GM18520 (cell line): ENCODE results near the gene NTHL1.
"Not testable (repeated sequence)": the region's sequence is repeated elsewhere in the genome, so short reads cannot be mapped to it uniquely, and the experiment has no call there.

Experiments used
- ATAC-seq: cut with Tn5 transposase; IDR thresholded peaks from one replicate; pipeline ENCODE4 v1.9.1; 2021; ENCODE audit not compliant: unreplicated experiment

NTHL1 gene

DNA sequence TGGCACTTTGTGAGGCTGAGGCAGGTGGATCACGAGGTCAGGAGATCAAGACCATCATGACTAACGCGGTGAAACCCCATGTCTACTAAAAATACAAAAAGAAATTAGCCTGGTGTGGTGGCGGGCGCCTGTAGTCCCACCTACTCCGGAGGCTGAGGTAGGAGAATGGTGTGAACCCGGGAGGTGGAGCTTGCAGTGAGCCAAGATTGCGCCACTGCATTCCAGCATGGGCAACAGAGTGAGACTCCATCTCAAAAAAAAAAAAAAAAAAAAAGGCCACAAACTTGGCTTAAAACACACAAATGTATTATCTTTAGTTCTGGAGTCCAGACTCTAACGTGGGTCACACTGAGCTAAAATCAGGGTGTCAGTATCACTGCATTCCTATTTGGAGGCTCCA is 35.9 kb downstream of the NTHL1 start:
- ATAC-seq: not testable (repeated sequence)

DNA sequence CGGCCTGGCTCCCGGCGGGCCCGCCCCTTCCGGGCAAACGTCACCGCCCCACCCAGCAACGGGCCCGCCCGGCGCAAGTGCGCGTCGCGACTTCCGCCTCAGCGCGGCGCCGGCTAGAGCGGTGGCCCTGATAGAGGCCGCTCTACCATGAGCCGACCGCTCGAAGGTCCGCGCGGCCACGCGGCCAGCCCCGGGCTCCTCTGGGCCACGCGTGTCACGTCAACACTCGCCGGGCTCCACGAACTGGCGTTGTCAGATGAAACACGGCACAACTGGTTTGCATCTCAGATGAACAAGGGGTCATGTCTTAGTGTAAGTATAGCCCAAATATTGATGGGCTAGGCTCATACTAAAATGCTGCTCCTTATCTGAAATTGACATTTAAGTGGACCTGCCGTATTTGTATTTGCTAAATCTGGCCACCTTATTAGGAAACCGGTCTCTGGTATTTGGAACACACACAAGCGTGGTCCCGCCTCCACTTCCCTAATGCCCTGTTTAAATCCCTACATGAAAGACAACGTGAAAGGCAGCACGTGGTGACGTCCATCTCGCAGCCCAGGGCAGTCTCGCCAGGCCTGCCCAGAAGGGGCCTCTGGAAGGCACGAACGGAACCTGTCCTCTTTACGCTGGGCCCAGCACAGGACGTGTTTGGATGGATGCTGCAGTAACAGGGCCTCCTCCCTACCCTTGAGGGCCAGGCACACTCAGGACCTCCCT is 37.7 kb downstream of the NTHL1 start, which contains the start of gene ZNF598:
Gene ZNF598, minus strand, starts transcription at position 31 of the 720 bp plus-strand sequence.
- peak; percentile 71 for ATAC-seq

DNA sequence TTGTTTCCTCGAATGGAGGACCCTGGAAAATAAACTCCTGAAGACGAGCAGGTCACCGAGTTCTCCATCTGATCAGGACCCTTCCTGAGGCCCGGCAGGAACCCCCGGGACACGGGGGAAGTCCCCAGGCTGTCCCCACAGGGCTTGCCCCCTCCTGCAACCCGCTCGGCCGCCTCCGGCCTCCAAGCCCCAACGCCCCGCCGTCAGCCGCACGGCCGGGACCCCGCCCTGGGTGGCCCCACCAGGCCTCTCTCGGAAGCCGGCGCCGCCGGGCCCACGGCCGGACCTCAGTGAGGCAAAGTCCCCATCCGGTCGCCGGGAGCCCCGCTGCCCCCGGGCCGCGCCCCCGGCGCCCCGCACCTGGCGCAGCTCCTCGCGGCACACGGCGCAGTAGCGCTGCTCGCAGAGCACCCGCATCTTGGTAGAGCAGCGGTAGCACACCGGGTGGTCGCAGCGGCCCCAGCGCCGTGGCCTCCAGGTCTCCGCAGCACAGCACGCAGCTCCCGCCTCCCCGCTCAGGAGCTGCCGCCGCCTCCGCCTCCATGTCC is 38.4 kb downstream of the NTHL1 start:
- ATAC-seq: peak; percentile 31

DNA sequence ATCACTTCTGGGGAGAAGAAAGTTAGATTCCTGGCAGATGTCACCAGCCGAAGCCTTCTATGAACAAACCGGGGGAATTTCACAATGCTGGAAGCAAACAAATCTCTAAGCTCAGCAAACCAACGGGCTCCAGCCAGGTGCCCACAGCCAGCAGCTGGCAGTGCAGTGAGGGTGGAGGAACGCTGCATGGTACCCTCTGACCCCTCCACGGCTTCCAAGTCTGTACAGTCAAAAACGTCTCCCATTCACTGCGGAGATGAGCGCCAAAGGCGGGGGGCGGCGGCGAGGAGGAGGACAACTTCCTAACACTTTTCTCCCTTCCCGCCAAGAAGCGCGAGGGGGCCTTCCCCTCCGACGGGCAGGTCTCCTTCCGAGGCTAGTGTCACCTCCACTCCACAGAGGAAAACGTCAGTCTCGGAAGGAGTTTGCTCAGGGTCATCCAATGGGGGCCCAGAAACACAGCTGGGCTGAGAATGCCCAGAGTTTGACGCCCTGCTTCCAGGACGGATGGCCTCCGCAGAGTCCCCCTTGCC is 38.9 kb downstream of the NTHL1 start:
- ATAC-seq: no peak

DNA sequence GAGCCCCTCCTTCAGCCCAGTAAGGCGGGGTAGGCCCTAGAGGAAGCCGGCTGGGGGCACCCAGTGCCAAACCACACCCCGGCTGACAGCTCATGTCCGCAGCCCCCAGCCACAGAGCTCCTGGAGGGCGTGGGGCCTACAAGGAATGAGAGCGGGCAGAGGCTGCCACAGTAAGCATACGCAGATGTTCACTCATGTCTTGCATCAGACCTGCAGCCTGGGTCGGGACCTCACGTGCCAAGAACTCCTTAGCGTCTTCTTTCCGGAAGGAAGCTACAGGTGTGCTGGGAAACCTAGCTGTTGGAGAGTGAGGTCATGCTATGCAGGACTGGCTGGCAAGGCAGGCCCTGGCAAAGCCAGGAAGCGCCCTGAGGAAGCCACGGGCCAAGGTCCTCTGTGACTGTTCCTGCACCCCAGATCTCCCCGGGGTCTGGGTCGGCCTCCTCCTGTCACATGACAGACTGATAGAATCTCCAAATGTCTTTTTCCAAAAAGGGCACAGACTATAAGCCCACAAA is 39.6 kb downstream of the NTHL1 start:
- no peak for ATAC-seq

DNA sequence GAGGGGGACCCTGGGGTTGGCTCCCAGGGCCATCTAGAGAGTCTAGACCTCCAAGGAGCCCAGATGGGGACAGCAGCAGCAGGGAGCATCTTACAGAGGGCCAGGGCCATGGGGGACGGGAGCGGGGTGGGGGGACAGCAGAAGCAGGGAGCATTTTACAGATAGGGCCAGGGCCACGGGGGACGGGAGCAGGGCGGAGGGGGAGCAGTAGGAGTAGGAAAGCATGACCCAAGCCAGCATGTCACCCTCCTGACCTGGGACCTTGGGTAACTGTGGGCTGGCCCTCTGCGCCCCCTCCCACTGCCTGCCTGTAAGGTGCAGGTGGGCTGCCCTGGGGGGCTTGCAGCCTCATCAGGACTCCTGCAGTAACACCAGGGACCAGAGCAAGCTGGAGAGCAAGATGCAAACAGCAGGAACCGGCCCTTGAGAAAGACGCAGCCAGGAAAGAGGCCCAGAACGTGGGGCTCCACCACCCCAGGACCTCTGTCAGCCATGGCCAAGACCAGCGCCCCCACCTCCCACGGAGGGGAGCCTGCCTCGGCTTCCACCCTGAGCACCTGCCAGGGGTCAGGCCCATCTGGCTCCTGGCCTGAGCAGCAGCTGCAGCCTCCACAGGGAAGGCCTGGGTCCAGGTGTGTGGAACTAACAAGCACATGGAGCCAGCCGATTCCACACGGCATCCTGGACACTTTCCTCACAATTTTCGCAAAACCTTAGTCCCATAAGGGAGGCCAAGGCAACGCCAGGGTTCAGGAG is 40.4 kb downstream of the NTHL1 start:
- no peak for ATAC-seq

DNA sequence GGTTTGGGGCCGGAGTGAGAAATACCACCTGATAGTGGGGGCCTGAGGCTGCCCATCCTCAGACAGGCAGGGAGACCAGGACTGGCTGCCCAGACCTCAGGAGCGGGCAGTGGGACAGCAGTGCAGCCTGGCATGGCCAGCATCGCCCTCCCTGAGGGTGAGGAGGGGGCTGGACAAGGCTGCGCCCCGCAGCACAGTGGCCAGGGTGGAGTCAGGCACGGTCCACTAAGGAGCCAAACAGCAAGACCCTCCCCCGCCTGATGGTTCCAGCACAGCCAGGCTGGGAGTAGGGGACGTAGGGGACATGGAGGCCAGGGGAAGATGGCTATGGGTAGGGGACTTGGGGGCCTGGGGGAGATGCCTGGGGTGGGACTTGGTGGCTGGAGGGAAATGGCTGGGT is 41.3 kb downstream of the NTHL1 start:
- no peak for ATAC-seq

DNA sequence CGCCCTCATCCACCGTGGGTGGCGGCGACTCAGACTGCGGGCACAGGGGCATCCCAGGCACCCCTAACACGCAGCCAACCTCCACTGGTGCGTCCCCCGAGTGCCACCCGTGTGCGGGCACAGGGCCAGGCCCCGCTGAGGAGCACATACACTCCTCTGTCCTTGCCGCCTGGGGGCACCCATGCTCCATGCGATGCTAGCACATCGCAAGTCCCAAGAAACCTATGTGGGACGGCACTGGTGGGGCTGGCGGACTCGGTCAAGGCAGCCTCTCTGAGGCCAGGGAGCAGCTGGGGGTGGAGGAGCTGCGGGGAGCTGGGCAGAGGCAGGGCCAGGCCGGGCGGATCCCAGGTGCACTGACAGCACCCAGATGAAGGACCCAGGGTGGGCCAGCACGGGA is 42.0 kb downstream of the NTHL1 start:
- ATAC-seq: no peak

DNA sequence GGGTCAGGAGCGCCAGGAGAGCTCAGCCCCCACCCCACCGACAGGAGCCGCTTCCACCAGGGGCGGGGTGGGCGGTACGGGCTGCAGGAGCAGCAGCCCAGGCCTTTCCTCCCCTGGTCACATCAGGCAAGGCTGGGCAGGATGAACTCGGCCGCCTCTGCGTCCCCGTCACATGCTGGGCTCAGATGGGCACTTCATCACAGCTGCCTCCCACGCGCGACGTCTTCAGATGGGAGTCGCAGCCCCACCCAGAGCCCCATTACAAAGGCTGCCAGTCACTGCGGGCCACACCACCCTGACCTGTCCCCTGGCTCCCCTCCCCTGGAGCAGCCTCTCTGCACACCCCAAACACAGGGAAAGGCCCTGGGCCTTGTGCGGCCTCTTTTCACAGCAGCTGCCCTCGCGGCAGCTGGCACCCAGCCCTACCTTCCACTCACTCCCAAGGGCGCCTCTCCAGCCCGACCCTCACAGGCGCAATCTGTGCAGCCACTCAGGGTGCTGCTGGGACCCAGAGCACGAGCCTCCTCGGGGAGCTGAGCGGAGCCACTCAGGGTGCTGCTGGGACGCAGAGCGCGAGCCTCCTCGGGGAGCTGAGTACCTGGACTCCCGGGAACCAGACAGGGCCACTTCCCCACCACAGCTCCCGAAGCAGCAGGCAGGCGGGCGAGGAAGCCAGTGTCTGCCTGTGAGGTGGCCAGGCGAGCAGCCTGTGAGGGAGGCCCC is 42.7 kb downstream of the NTHL1 start:
- no peak for ATAC-seq

DNA sequence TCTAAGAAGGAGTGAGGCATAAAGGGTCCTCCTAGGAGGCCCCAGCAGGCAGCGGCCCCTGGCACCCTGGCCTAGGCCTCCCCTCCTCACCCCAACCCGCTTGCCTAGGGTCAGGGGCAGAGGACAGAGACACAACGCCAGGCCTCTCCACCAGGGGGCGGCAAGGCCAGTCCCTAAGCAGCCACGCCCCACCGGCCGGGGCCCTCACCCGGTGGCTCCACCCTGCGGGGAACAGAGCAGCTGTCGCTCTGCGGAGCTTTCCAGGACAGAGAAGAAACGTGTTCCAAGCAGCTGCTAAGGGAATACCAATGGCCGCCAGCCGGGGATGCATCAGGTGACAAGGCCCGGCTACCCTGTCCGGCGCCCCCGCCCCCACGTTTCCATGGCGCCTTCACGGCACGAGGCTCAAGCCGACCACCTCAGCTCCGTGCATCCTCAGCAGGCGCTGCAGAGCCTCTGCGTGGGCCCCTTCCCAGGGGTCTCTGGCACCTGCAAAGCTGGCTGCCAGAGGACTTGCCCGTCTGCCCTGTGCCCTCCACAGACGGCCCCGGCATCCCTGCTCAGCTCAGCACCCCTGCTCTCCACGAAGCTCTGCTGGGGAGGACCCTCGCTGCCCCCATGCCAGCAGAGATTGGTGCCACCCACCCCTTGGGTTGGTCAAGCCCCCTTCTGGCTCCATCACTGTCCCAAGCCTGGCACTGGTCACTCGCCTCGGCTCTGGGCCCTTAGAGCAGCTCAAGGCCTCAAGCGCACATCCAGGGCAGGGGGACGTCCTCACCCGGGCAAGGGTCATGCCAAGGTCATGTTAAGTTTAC is 43.6 kb downstream of the NTHL1 start:
- ATAC-seq: no peak

DNA sequence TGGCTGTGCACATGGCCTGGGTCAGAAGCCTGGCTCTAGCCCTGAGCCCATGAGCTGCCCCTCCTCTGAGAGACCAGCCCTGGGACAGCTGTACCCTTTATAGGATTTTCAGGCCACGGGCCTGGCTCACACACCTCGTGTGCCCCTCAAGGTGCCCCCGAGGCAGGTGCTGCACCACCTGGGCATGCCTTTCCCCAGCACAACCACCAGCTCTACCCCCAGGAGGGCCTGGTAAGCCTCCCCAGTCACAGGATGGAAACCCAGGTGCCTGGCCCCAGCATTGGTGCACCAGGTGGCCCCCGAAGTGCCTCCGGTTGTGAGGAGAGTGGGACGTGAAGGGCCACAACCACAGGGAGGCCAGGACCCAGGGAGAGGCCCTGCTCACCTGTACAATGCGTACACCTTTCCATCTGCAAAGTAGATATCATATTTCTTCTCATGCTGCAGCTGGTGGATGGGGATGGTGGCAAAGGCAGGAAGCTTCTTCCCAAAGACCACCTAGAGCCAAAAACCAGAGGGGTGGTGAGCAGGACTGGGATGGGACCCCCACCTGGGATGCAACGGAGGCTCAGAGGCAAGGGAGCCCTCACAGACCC is 44.3 kb downstream of the NTHL1 start:
- ATAC-seq: no peak

DNA sequence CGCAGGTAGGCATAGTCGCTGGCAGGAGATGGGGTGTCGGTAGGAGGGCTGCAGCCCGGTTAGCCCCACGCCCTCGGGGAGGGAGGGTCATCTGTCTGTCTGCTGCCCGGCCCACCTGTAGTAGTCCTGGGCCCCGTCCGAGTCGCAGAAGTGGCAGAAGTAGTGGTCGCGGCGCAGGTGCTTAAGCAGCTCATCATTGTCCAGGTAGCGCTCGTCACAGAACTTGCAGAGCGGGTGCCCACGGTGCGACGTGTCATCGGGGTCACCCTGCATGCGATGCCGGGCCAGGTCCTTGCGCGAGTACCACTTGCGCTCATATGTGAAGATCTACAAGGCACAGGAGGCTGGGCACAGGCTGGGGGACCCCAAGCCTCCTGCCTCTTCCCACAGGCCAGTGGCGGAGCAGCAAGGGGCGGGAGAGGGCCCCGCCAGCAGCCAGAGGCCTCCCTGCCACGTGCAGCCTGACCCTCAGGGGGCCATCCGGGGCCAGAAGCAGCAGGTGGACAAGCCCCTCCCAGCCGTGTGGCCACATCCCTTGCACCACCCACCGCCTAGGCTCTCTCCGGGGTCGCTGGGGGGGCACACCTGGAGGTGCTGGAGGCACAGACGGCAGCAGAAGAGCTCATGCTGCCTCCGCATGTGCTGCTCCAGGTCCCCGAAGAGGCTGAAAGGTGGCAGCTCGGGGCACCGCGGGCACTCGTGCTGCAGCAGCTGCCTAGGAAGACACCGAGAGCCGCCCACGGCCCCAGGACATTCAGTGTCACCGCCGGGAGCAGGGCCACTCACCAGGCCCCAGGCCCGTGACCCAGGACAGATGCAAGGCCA is 45.0 kb downstream of the NTHL1 start:
- no peak for ATAC-seq

DNA sequence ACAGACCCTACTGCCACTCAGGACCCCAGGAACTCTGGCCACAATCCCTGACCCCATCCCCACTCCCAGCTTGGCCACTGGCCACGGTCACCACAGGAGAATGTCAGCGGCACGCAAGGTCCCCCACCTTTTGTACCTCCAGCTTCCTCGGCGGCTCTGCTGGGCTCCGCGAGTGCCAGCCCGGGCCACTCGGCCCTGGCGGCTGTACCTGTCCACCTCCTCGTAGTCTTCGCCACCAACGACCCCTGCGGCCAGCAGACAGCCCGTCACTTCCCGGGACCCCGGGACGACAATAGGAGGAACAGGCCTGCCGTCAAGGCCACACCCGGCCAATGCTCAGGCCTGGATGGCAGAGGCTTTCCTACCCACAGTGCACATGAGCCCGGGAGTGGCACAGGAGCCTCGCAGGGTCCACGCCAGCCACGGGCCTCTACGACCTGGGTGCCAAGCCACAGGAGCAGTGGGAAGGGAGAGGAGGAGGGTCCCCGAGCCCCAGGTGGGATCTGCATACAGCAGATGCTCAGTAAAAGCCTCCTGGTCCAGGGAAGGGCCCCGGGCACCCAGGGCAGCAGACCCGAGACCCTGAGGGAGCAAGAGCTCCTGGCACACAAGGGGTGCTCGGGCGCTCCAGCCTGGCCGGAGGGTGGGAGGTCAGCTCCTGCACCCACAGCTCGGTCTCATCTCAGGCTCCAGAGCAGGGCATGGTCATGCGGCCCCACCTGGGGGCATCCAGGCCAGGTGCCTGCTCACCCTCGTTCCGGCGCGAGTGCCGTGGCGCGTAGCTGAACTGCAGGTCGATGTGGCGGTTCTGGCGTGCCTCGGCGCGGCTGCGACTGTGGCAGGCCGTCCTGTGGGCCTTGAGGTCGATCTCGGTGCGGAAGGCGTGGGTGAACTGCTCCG is 45.9 kb downstream of the NTHL1 start:
- ATAC-seq: no peak

DNA sequence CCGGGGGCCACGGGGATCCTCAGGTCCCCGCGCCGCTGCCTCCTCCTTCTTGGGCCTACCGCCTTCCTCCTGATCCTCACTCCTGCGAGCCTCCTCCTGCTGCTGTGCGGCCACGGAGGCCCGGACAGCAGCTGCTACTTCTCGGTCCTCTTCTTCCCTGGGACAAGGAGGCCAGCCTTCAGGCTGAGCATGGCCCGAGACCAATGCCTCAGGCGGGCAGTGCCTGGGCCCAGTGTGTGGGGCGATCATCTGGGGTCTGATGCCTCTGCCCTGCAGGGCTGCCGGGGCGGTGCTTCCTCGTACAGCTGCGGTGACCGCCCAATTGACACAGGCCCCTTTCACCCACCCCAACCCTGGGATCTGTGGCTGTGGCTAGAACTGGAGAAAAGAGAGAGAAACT is 46.6 kb downstream of the NTHL1 start:
- no peak for ATAC-seq

DNA sequence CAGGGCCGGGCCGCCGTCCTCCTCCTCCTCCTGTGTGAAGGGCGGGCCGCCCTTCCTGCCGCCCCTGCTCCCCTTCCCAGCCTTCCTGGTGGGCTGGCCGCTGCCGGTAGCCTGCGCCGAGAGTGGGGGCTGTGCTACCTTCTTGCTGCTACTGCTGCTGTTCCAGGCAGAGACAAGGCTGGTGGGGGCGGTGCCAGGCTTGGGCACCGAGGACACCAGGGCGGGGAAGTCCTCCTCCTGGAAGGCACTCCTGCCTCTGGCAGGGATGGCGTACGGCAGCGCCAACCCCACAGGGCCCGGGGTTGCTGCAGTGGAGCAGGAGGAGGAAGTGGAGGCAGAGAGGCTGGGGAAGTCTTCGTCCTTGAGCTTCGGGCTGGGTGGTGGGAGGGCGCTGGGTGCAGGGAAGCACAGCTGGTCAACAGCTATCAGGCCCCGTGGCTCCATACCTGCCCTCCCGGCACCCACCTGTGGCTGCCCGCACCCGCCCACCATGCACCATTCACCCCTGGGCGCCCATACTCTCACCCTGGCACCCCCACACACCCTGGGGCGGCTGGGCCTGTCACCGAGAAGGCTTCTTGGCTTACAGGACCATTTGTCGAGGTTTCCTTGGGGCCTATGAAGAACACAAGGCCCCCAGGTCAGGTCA is 47.6 kb downstream of the NTHL1 start:
- ATAC-seq: no peak

DNA sequence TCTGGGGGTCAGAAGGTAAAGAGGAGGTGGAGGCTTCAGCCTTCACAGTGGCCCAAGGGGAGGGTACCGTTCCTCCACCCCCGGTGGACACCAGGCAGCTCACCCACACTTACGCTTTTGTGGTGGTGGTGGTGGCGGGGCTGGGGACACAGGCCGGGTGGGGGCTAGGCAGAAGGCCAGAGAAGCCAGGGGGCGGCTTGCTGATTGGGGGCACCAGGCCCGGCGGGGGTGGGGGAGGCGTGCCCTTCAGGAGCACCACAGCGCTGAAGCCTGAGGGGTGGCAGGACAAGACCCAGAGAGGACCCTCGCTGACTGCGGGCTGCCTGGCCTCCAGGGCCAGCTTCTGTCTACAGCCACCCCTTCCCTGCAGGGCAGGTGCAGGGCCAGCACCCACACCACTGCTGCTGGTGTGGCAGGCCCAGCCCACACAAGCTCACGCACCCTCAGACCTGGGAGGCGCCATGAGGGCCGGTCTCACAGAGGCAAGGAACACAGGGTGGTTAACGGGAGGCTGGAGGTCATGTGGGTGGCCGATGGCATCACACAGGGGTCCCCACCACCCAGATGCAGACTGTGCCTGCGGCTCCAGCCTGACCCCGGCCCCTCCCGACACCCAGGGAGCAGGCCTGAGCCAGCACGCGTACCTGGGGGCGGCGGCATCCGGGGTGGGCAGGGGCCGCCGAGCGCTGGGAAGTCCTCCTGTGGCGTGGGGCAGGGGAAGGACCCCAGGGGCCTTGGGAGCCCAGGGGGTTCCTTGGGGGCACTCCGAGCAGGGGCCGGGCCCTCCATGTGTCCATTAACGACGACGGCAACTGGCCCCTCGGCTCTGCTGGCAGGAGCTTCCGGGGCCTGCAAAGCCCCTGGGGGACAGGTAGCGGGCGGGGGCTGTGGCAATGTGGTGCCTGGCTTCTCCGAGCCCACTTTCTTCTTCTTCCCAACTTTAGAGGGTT is 48.5 kb downstream of the NTHL1 start:
- no peak for ATAC-seq
